Activated CD4-positive, alpha-beta T cell treated with anti-CD3 and anti-CD28 coated beads, Interleukin-2, amount 10 ng/mL, durations not matched to agents 24 days and 14 days (primary cell): ENCODE results near the gene HYI. TPM values are rescaled to one million over a fixed set of nuclear protein-coding genes. Genes with fewer than 3 reads are reported as not detected.

Experiments used
- DNase-seq: peaks from one replicate; pipeline ENCODE4 v3.0.0; 2022
- H3K27ac Mint-ChIP-seq: one replicate; pipeline ENCODE4 v1.8.0; 2022; ENCODE audit warnings: mild to moderate bottlenecking, mixed read lengths
- H3K27me3 Mint-ChIP-seq: one replicate; pipeline ENCODE4 v1.8.0; 2022; ENCODE audit warnings: mixed read lengths
- H3K36me3 Mint-ChIP-seq: one replicate; pipeline ENCODE4 v1.8.0; 2022; ENCODE audit warnings: low read depth, mild to moderate bottlenecking, mixed read lengths
- H3K4me1 Mint-ChIP-seq: one replicate; pipeline ENCODE4 v1.8.0; 2021; ENCODE audit warnings: mixed read lengths
- H3K4me3 Mint-ChIP-seq: one replicate; pipeline ENCODE4 v1.8.0; 2022; ENCODE audit warnings: mild to moderate bottlenecking, moderate library complexity, mixed read lengths
- H3K9me3 Mint-ChIP-seq: one replicate; pipeline ENCODE4 v1.8.0; 2021; ENCODE audit warnings: mixed read lengths
- intact Hi-C: fragments of 100-400 bp; cut with micrococcal nuclease; formaldehyde crosslinking; loops from one replicate; pipeline ENCODE4 v1.15.1; 2023
- total RNA-seq: library from RNA; stranded (reverse); gene quantifications from 2 replicates; pipeline ENCODE4 v1.2.3, GENCODE V29; 2022

HYI gene
- total RNA-seq, 1 donor from 2014 or later: 14.8 TPM

DNA sequence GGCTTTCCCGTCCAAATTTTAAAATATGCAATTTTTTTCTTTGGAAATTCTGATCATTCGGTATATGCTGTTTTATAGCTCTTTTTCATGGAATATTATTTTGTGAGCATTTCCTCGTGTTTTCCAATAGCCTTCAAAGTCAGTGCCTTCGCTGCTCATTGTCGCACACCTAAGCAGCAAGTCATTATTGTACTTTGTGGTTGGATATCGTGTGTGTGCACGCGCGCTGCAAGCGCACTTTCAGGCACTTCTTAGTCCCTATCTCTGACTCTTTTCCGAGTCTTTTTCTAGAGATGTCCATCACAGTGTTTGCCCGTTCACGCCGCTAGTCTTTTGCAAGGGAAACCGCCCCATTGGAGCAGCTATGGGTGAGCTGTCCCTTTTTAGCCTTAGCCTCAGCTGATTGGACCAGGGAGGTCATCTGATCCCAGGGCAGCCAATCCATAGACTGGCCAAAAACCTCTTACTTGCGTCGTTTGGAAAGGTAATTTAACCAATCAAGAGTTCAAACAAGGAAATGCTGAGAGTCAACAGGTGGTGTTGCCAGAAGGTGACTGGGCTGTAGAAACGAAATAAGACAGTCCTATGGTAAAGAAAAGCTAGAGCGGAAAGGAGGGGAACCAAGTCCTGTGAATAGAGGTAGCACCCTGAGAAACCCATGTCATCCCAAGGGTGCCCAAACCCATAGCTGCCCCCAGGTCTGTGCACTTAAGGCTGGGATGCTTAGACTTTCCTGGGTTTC is 710 bp upstream of the HYI start:
- intact Hi-C loops: loop anchor here (2.0 to 5.0 kb wide), 2 partner anchors 97 to 492 kb away; partner anchors contain the start of genes CDC20 and IPO13
- H3K4me3 Mint-ChIP-seq: peak overlapping the region; percentile 87

DNA sequence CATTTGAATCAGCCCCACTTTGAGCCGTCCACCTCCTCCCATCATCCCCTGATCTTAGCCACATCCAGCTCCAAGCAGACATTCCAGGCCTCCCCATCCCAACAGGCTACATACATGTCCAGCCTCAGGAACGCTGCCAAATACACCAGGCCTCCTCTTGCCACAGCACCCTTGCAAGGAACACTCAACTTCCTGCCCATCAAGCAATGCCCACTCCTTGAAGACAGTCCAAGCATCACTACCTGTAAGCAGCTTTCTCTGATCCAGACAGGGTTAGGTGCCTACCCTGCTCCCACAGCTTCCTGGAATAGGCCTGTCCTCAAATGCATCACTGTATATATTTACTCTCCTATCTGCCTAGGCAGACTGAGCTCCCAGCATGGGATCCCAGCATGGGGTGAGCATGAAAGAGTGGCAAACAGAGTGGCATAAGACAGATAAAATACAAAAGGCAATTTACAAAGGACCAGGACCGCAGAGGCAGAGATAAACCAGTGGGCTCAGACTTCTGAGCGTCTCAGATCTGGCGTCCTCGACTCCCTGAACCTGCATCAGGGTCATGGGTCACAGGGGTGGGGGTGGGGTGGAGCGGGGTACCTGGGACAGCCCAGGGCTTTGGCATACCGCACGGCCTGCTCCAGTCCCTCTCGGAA is 816 bp downstream of the HYI start:
- DNase-seq: peak; percentile 62
- peaks cover 36% of the 10 kb centered on the region for H3K36me3 Mint-ChIP-seq
- intact Hi-C loops: loop anchor here (5.0 kb wide), 1 partner anchor 96 kb away; the partner anchor contains the start of gene CDC20
- H3K27me3 Mint-ChIP-seq: peaks cover 18% of the 10 kb centered on the region
- peak overlapping the region; percentile 49 for H3K27ac Mint-ChIP-seq
- peaks cover 11% of the 10 kb centered on the region for H3K9me3 Mint-ChIP-seq
- peak overlapping the region; percentile 63 for H3K4me3 Mint-ChIP-seq
- H3K4me1 Mint-ChIP-seq: peaks cover 23% of the 10 kb centered on the region

More for the DNA sequence above, 710 bp upstream of the HYI start:
- Mint-ChIP-seq H3K9me3 (peaks cover 11% of the 10 kb centered on the region), H3K27ac (peak overlapping the region; percentile 88), H3K36me3 (peaks cover 28% of the 10 kb centered on the region), H3K4me1 (peaks cover 23% of the 10 kb centered on the region), H3K27me3 (peaks cover 33% of the 10 kb centered on the region)
- peak; percentile 89 for DNase-seq

DNA sequence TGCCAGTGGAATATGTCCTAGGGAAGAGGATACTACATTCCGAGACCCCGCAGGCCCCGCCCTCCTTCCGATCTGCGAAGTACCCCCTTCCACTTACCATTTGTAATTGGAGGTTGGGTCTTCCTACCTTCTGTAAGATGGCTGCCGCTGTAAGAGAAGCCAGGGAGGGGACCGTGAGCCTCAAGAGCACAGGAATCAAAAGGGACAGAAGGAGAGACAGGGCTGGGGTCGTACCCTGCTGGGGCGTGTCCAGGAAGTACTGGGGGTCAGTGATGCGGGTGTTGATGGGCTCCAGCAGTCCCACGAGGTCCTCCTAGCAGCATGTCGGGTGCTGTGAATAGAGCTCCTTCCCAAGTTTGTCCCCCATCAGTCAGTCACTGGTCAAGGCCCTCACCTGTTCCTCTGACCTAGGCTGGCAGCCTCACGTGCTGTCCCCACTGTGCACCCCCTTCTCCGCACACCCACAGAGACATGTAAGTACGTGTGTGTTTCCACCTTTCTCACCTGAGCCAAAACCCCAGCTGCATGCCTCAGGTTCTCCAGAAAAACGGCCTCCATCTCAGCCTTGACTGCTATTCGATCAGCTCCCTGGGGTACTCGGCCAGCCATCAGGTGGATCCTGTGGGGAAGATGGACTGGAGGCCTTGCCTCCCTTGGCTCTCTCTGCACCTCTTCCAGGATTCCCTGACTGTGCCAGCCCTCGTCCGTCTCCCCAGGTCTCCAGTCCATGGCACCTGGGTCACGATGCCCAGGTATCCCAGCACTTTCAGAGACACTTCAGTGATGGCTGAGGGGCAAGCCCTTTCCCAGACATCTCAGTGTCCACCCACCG is 1.8 kb downstream of the HYI start:
- Mint-ChIP-seq H3K4me1 (peaks cover 23% of the 10 kb centered on the region), H3K36me3 (peaks cover 43% of the 10 kb centered on the region), H3K9me3 (peaks cover 11% of the 10 kb centered on the region), H3K27ac (no peak overlapping the region), H3K27me3 (peaks cover 13% of the 10 kb centered on the region), H3K4me3 (peak overlapping the region; percentile 63)
- intact Hi-C loops: loop anchor here (5.0 kb wide), 1 partner anchor 95 kb away; the partner anchor contains the start of gene CDC20
- DNase-seq: no peak

DNA sequence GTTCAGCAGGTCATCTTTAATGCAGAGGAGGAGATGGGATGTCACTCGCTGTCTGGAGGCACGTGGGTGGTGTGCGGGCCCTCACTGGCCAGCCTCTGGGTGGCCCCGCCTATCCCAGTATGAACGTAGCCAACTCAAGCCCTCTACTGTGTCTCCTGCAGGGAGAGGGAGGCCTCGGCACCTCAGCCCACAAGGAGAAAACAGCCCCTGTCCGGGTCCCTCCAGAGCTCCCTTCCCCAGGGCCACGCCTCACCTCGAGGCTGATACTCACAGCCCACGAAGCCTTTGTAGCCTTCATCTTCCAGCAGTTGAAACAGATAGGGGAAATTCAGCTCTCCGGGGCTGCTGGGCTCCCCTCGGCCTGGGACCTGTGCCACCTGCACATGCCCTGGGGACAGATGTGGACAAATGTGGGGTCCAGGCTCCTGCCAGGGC is 2.6 kb downstream of the HYI start:
- no peak for DNase-seq
- Mint-ChIP-seq H3K36me3 (peaks cover 49% of the 10 kb centered on the region), H3K4me3 (no peak overlapping the region), H3K4me1 (peaks cover 23% of the 10 kb centered on the region), H3K9me3 (peaks cover 11% of the 10 kb centered on the region), H3K27me3 (peaks cover 8% of the 10 kb centered on the region), H3K27ac (no peak overlapping the region)
- intact Hi-C loops: loop anchor here (5.0 kb wide), 1 partner anchor 94 kb away; the partner anchor contains the start of gene CDC20

DNA sequence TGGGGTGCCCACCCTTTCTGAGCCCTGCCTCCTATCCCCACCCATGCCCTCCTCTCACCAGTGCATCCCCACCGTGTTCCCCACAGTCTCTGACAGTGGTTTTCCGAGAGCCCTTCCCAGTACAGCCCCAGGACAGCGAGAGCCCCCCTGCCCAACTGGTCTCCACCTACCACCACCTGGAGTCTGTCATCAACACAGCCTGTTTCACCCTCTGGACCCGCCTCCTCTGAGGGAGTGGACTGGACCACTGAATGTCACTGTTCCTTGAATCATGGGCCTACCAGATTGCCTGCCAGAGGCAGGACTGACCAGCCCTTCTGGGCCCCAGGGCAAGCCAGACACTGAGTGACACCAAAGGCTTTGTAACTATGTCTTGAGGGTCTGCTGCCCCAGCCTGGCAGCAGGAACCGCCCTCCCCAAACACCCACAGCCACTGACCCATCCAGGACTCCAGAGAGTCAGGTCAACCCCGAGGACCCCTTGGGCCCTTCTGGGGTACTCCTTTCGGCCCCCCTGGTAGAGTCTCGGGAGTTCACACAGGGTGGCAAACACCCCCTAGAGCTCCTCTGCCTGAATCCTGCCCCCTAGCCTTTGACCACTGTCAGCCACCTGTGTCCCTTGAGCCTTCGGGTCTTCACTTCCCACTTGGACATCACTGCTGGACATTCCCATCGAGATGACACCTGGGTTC is 3.3 kb downstream of the HYI start:
- H3K4me1 Mint-ChIP-seq: peaks cover 23% of the 10 kb centered on the region
- H3K27me3 Mint-ChIP-seq: peaks cover 4% of the 10 kb centered on the region
- no peak for DNase-seq
- peaks cover 56% of the 10 kb centered on the region for H3K36me3 Mint-ChIP-seq
- H3K9me3 Mint-ChIP-seq: peaks cover 7% of the 10 kb centered on the region
- intact Hi-C loops: loop anchor here (5.0 kb wide), 1 partner anchor 93 kb away; the partner anchor contains the start of gene CDC20
- H3K4me3 Mint-ChIP-seq: no peak overlapping the region
- no peak overlapping the region for H3K27ac Mint-ChIP-seq

DNA sequence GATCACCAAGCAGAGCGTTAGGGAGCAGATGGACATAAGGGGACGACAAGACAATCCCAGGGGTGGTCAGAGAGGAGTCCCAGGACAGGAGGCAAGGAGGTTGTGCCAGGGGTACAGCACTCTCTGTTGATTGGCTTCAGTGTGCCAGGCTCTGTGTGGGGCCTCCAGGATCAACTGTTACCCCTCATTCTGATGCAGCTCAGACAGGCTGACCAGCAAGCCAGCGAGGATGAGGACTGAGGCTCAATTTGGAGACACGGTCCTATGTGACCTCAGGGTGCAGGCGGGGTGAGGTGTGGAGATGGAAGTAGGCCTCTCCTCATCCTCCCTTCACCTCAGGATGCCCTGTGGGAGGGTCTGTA is 4.0 kb downstream of the HYI start:
- DNase-seq: no peak
- intact Hi-C loops: loop anchor here (5.0 kb wide), 1 partner anchor 92 kb away; the partner anchor contains the start of gene CDC20

DNA sequence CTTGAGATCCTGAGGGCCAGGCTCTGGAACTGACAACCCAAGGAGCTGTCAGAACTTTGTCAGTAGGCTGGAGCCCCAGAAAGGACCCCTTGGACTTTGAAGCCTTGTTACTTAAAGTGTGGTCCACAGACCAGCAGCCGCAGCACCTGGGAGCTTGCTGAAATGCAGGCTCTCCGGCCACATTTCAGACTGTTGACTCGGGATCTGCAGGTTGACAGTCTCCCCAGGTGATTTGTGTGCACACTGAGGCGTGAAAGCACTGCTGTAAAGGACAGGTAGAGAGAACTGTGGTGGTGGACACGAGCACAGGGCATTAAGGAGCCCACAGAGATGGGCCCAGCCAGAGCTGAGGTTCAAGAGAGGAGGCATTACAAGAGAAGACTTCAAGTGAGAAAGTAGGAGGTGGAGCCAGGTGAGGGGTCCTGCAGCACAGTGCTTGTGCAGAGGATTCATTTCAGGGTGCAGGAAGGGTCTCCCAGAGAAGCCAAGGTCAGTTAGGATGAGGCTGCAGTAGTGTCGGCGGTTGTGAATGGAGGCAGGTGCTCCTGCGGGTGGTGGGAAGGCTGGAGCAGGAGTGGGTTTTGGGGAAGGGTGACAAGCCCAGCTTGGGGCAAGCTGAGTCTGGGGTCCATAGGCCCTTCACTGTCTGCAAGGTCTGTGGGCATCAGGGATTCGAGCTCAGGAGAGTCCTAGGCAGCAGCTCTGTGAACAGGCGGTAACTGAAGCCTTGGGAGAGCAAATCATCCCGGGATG is 4.6 kb downstream of the HYI start:
- no peaks in the 10 kb centered on the region for H3K9me3 Mint-ChIP-seq

More for the DNA sequence above, 4.0 kb downstream of the HYI start:
- peaks cover 3% of the 10 kb centered on the region for H3K9me3 Mint-ChIP-seq
- no peak overlapping the region for H3K27ac Mint-ChIP-seq
- H3K36me3 Mint-ChIP-seq: peaks cover 61% of the 10 kb centered on the region
- H3K4me3 Mint-ChIP-seq: no peak overlapping the region
- H3K4me1 Mint-ChIP-seq: peaks cover 21% of the 10 kb centered on the region
- peaks cover 2% of the 10 kb centered on the region for H3K27me3 Mint-ChIP-seq

DNA sequence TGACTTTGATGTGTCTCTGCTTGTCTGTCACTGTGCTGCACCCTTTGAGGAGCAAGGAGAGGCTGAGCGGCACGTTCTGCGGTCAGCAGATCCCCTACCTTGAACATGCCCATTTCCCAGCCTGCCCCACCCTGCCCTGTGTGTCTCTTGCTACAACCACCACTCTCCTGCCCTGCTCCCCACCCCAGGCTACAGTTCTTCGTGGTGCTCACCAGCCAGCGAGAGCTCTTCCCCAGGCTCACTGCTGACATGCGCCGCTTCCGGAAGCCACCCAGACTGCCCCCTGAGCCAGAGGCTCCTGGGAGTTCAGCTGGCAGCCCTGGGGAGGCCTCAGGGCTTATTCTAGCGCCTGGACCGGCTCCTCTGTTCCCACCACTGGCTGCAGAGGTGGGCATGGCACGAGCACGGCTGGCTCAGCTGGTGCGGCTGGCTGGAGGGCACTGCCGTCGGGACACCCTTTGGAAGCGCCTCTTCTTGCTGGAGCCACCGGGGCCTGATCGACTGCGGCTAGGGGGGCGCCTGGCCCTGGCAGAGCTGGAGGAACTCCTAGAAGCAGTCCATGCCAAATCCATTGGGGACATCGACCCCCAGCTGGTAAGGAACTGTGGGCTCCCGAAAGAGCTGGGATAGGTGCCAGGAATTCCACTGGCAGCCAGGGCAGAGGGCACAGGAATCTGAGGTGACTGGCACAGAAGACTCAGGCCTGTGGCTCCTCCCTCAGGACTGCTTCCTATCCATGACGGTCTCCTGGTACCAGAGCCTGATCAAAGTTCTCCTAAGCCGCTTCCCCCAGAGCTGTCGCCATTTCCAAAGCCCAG is 5.6 kb downstream of the HYI start:
- Mint-ChIP-seq H3K9me3 (no peaks in the 10 kb centered on the region), H3K36me3 (peaks cover 67% of the 10 kb centered on the region), H3K4me3 (no peak overlapping the region), H3K4me1 (peaks cover 12% of the 10 kb centered on the region), H3K27me3 (no peaks in the 10 kb centered on the region), H3K27ac (no peak overlapping the region)
- no peak for DNase-seq
- intact Hi-C loops: no loop called here

More for the DNA sequence above, 4.6 kb downstream of the HYI start:
- peaks cover 62% of the 10 kb centered on the region for H3K36me3 Mint-ChIP-seq
- no peak overlapping the region for H3K4me3 Mint-ChIP-seq
- H3K4me1 Mint-ChIP-seq: peaks cover 16% of the 10 kb centered on the region
- H3K27me3 Mint-ChIP-seq: no peaks in the 10 kb centered on the region
- intact Hi-C loops: no loop called here
- DNase-seq: no peak
- H3K27ac Mint-ChIP-seq: no peak overlapping the region

DNA sequence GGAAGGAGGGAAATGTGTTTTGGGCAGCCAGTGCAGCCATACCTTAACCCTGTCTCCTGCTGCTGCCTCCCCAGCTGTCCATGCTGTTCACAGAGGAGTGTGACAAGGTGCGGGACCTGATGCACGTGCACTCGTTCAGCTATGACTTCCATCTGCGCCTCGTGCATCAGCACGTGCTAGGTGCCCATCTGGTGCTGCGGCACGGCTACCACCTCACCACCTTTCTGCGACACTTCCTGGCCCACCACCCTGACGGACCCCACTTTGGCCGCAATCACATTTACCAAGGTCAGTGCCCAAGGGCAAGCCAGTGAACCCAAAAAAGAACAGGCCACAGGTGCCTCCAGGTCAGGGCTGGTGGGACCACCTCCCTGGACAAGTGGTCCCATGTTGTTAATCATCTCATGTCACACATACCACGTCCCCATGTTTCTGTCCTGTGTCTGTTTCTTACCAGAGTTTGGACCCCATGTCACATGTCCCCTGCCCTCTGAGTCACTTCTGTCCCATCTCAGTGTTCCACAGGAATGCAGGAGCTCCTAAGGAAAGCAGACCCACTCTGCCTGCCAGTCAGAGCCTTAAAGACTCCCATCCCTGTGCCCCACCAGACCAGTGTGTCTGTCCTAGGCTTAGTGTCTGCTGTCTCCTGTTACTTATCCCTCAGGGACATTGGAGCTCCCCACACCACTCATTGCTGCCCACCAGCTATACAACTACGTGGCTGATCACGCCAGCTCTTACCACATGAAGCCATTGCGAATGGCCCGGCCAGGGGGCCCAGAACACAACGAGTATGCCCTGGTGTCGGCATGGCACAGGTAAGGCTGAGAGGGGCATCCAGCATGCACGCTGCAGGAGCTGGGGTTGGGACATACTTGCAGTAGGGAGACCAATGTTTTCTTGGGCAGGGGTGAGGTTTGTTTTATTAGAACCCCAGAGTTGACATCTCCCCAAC is 6.6 kb downstream of the HYI start:
- H3K27me3 Mint-ChIP-seq: no peaks in the 10 kb centered on the region
- no peaks in the 10 kb centered on the region for H3K9me3 Mint-ChIP-seq
- intact Hi-C loops: no loop called here
- DNase-seq: no peak
- peaks cover 64% of the 10 kb centered on the region for H3K36me3 Mint-ChIP-seq
- H3K4me1 Mint-ChIP-seq: peaks cover 4% of the 10 kb centered on the region
- H3K4me3 Mint-ChIP-seq: no peak overlapping the region
- H3K27ac Mint-ChIP-seq: no peak overlapping the region

DNA sequence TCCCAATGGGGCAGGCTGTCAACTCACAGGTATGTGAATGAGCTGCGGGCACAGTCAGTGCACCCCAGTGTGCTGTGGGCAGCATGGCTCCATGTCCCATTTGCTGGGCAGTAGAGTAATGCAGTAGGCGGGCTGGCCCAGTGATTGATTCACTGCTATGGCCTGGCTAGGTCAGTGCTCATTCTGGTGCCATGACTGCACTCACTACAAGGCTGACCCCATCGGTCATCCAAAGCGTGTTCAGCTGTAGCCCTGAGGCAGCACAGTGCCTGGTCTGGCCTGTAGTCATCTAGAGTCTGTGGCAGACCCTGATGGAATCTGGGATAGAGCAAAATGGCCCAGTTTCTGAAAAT is 7.4 kb downstream of the HYI start:
- intact Hi-C loops: no loop called here
- Mint-ChIP-seq H3K4me3 (no peak overlapping the region), H3K9me3 (no peaks in the 10 kb centered on the region), H3K36me3 (peaks cover 60% of the 10 kb centered on the region), H3K27ac (no peak overlapping the region), H3K4me1 (no peaks in the 10 kb centered on the region), H3K27me3 (no peaks in the 10 kb centered on the region)
- no peak for DNase-seq

DNA sequence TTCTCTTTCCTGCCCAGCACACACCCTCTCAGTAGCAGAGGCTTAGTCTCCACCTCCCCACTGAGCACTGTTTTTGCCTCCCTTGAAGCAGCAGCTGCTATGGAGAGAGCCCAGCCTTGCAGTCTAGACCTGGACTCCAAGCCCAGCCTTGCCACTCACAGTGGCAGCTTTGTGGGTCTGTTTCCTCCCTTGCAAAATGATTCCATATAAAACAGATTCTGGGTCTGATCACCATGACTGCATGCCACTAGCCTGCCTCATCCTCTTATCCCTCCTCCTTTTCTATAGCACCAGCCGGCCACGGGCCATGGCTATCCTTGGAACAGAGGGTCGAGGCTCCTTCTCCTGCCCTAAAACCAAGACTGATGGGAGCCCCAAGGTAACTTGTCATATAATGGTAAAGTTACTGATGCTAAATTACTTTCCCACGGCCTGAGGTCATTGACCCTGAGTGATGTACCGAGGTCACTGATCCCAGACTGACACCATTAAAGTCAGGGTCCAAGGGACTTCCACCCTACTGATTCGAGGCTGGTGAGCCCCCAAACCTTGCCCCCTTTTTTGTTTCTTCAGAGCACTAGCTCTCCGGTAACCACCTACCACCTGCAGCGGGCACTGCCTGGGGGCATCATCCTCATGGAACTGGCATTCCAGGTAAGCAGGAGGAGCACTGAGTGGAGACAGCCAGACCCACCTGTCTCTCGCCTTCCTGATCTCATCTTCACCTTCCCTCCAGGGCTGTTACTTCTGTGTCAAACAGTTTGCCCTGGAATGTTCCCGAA is 7.9 kb downstream of the HYI start:
- intact Hi-C loops: no loop called here
- Mint-ChIP-seq H3K4me3 (no peak overlapping the region), H3K9me3 (no peaks in the 10 kb centered on the region), H3K4me1 (no peaks in the 10 kb centered on the region), H3K27me3 (no peaks in the 10 kb centered on the region), H3K27ac (no peak overlapping the region), H3K36me3 (peaks cover 58% of the 10 kb centered on the region)
- DNase-seq: no peak
